HepG2 (cell line): ENCODE data around the gene ACE2. TPM values are rescaled to one million over a fixed set of nuclear protein-coding genes. Genes with fewer than 3 reads are reported as not detected.

ENCODE experiments used
- ATAC-seq: fragments of 200-7000 bp; cut with Tn5 transposase; 3 replicates; pipeline ENCODE4 v1.9.1; 2020; ENCODE audit warnings: mild to moderate bottlenecking, moderate library complexity
- BruUV-seq: library from RNA; stranded (reverse); fragments of 400-500 nt; replicated peaks from 2 replicates; lab custom pipeline; 2021; lab: Mats Ljungman, UMichigan
- CTCF ChIA-PET: fragments of 300-600 bp; formaldehyde crosslinking; extraction: SDS; loops from one replicate; lab custom pipeline; 2021; ENCODE audit warnings: low total read pairs, inconsistent platforms, low intra/inter-chr PET ratio; lab: Yijun Ruan, JAX
- POLR2A ChIA-PET: fragments of 350-600 bp; sonication (Branson Sonifier 250); formaldehyde crosslinking; loops from one replicate; lab custom pipeline; 2020; ENCODE audit warnings: antibody characterized with exemption, inconsistent platforms; lab: Yijun Ruan, JAX
- DNase-seq: peaks from one replicate; pipeline ENCODE4 v3.0.0-alpha.2; 2015; ENCODE audit warnings: low spot score
- FAIRE-seq: peaks from 3 replicates; lab custom pipeline; 2011; peaks lifted over from hg19 to GRCh38; lab: Jason Lieb, UNC
- H2AFZ ChIP-seq: one replicate; pipeline ENCODE4 v1.6.1; 2011; ENCODE audit warnings: low read length, inconsistent platforms
- H3K27ac ChIP-seq: fragments of 300-600 bp; 3 replicates; pipeline ENCODE4 v1.8.0; 2011; ENCODE audit warnings: mixed run types, mild to moderate bottlenecking, mixed read lengths, low read length, inconsistent platforms; ENCODE audit not compliant: insufficient read depth; ENCODE audit errors: extremely low read length
- H3K27me3 ChIP-seq, 2 experiments: fragments of 200-600 bp in 1 of 2; 2 replicates in 1 of 2; 3 replicates in 1 of 2; pipeline versions ENCODE4 v1.6.0 to v1.8.0; 2011; ENCODE audit warnings: low read length in 2 of 2, mild to moderate bottlenecking in 2 of 2, moderate library complexity in 2 of 2, inconsistent platforms in 1 of 2; ENCODE audit not compliant: insufficient read depth in 2 of 2, control insufficient read depth in 1 of 2
- H3K36me3 ChIP-seq, 2 experiments: fragments of 200-600 bp in 1 of 2; replicated peaks in 1 of 2; 2 replicates in 1 of 2; 3 replicates in 1 of 2; pipeline versions ENCODE4 v1.5.1 to v1.8.0; 2011; ENCODE audit warnings: low read length in 2 of 2, inconsistent platforms in 1 of 2; ENCODE audit not compliant: insufficient read depth in 2 of 2, control insufficient read depth in 1 of 2
- H3K4me1 ChIP-seq: 2 replicates; pipeline ENCODE4 v1.5.1; 2012; ENCODE audit warnings: low read length, inconsistent platforms; ENCODE audit not compliant: insufficient read depth
- H3K4me2 ChIP-seq: 2 replicates; pipeline ENCODE4 v1.6.0; 2011; ENCODE audit warnings: low read depth, low read length, inconsistent platforms
- H3K4me3 ChIP-seq, 3 experiments: fragments of 200-600 bp in 1 of 3; sonication (generic), shearing (Covaris generic) in 1 of 3; replicated peaks in 1 of 3; 2 replicates each; pipeline ENCODE4 v1.5.1; 2011 to 2016; ENCODE audit warnings: low read length in 3 of 3, inconsistent platforms in 2 of 3, low read depth in 2 of 3, mild to moderate bottlenecking in 2 of 3, control low read depth in 1 of 3, mixed read lengths in 1 of 3; ENCODE audit not compliant: insufficient read depth in 1 of 3
- H3K79me2 ChIP-seq: one replicate; pipeline ENCODE4 v1.6.1; 2011; ENCODE audit warnings: low read length, inconsistent platforms; ENCODE audit not compliant: insufficient read depth
- H3K9ac ChIP-seq: 2 replicates; pipeline ENCODE4 v1.6.0; 2011; ENCODE audit warnings: mild to moderate bottlenecking, low read depth, low read length, inconsistent platforms; ENCODE audit not compliant: insufficient read depth
- H3K9me3 ChIP-seq: 2 replicates; pipeline ENCODE4 v1.5.1; 2012; ENCODE audit warnings: mild to moderate bottlenecking, low read length
- H4K20me1 ChIP-seq: 2 replicates; pipeline ENCODE4 v1.6.0; 2011; ENCODE audit warnings: inconsistent platforms, mild to moderate bottlenecking, low read length, moderate library complexity; ENCODE audit not compliant: insufficient read depth
- E2F2 ChIP-seq: sonication (generic); formaldehyde crosslinking; IDR thresholded peaks from 2 replicates; pipeline ENCODE4 v1.4.0; 2020; ENCODE audit warnings: missing genetic modification reagents, borderline replicate concordance
- HCFC1 ChIP-seq: fragments of 150-350 bp; IDR thresholded peaks from 2 replicates; pipeline ENCODE4 v1.6.1; 2014; ENCODE audit warnings: low read depth, low read length
- HOXA3 ChIP-seq: sonication (generic); formaldehyde crosslinking; IDR thresholded peaks from 2 replicates; pipeline ENCODE4 v1.5.0; 2020; ENCODE audit warnings: missing genetic modification reagents
- KDM5A ChIP-seq: fragments of 200-600 bp; sonication (generic); IDR thresholded peaks from 2 replicates; pipeline ENCODE4 v1.7.0; 2018; ENCODE audit warnings: antibody characterized with exemption, mild to moderate bottlenecking, low read length, borderline replicate concordance
- MED1 ChIP-seq: sonication (generic); formaldehyde crosslinking; IDR thresholded peaks from 2 replicates; pipeline ENCODE4 v1.4.0; 2020; ENCODE audit warnings: missing genetic modification reagents
- SMYD3 ChIP-seq: sonication (generic); formaldehyde crosslinking; IDR thresholded peaks from 2 replicates; pipeline ENCODE4 v1.8.1; 2023; ENCODE audit warnings: mild to moderate bottlenecking, missing genetic modification reagents
- TEF ChIP-seq: sonication (generic); formaldehyde crosslinking; IDR thresholded peaks from 2 replicates; pipeline ENCODE4 v1.5.0; 2020; ENCODE audit warnings: missing genetic modification reagents
- YEATS4 ChIP-seq: sonication (generic); formaldehyde crosslinking; IDR thresholded peaks from 2 replicates; pipeline ENCODE4 v1.4.0; 2020; ENCODE audit warnings: missing genetic modification reagents, borderline replicate concordance
- ZNF260 ChIP-seq: sonication (generic); formaldehyde crosslinking; IDR thresholded peaks from 2 replicates; pipeline ENCODE4 v1.4.0; 2020; ENCODE audit warnings: missing genetic modification reagents, low read depth, mild to moderate bottlenecking, borderline replicate concordance
- ZNF280D ChIP-seq: sonication (generic); formaldehyde crosslinking; IDR thresholded peaks from 2 replicates; pipeline ENCODE4 v1.5.1; 2020; ENCODE audit warnings: mild to moderate bottlenecking, missing genetic modification reagents
- ZNF878 ChIP-seq: sonication (generic); formaldehyde crosslinking; IDR thresholded peaks from 2 replicates; pipeline ENCODE4 v1.8.1; 2023; ENCODE audit warnings: mild to moderate bottlenecking, missing genetic modification reagents, moderate library complexity
- WGBS: methylation state at CpG from one replicate; pipeline ENCODE4 v1.1.6; 2017; ENCODE audit warnings: low lambda C conversion rate; 5-methylcytosine and 5-hydroxymethylcytosine counted together
- in situ Hi-C: cut with HindIII; loops from 2 replicates; pipeline ENCODE4 v1.10.0; 2017; ENCODE audit warnings: low pct_unique_long_range_greater_than_20kb; ENCODE audit not compliant: extremely low pct_ligation_motif_present
- intact Hi-C: fragments of 100-400 bp; cut with micrococcal nuclease; formaldehyde crosslinking; loops from one replicate; pipeline ENCODE4 v1.10.0; 2022; ENCODE audit not compliant: unreplicated experiment
- polyA plus RNA-seq, 8 experiments: library from polyadenylated mRNA; depleted of rRNA in 3 of 8; stranded (reverse) in 7 of 8; unstranded in 1 of 8; fragments of >200 nt; fragmentation: Illumina TruSeq in 4 of 8; extraction: Trizol in 4 of 8; gene quantifications; 2 replicates each; pipeline versions ENCODE4 v1.2.1 to v1.2.3, GENCODE V29; 2011 to 2016; ENCODE audit warnings: low read depth in 4 of 8, missing spikeins in 1 of 8, mixed read lengths in 1 of 8; ENCODE audit not compliant: insufficient read depth in 1 of 8
- total RNA-seq, 5 experiments: library from RNA; depleted of rRNA; stranded (reverse); fragments of >200 nt; fragmentation: Illumina TruSeq; extraction: Trizol; gene quantifications; 2 replicates each; pipeline ENCODE4 v1.2.3, GENCODE V29; 2016; ENCODE audit warnings: low read depth in 1 of 5

ACE2 gene
- total and polyA plus RNA-seq, 2 of the 13 experiments (the other 11 are each of a cell fraction or from before 2014, with no cell fraction given), result 0.46 to 3.1 TPM

GRCh38 chrX:15602761-15603160 is 2.0 kb upstream of the ACE2 start:
- BruUV-seq, result no TSS peak
- Histone ChIP-seq H3K4me1 (peaks cover 60% of the 10 kb centered on the region), H3K79me2 (no peaks in the 10 kb centered on the region), H3K4me2 (no peak overlapping the region), H3K4me3 (no peak overlapping the region), H2AFZ (no peak overlapping the region), H3K36me3 (no peaks in the 10 kb centered on the region), H3K27ac (peak overlapping the region; percentile 88), H3K9me3 (no peaks in the 10 kb centered on the region), H3K9ac (no peak overlapping the region), H4K20me1 (no peaks in the 10 kb centered on the region), H3K27me3 (no peaks in the 10 kb centered on the region)
- CTCF ChIA-PET, result no interaction called here
- ATAC-seq (no peak), DNase-seq (no peak), FAIRE-seq (no peak)
- intact Hi-C loops (no loop called here), in situ Hi-C loops (no loop called here)
- POLR2A ChIA-PET, result no interaction called here
- WGBS, result 83% methylated on average over 5 of the region's 5 CpGs
- TF ChIP-seq YEATS4 (CRISPR knock-in tag), result no peak
- no peak for TF ChIP-seq TEF
- TF ChIP-seq MED1 (CRISPR knock-in tag), result no peak
- TF ChIP-seq HOXA3, result no peak
- no peak for TF ChIP-seq HCFC1
- no peak for TF ChIP-seq ZNF878 (CRISPR knock-in tag)
- no peak for TF ChIP-seq SMYD3
- no peak for TF ChIP-seq KDM5A
- TF ChIP-seq ZNF280D (CRISPR knock-in tag), result no peak
- TF ChIP-seq ZNF260, result no peak
- no peak for TF ChIP-seq E2F2 (CRISPR knock-in tag)
